Tibial artery (tissue), 4 donors: ENCODE data around the gene VAPA.
A peak's percentile ranks its signal among the peaks of the same experiment; 100 is the strongest.

Source experiments
- DNase-seq, 2 donors: peaks; one replicate each; pipeline ENCODE4 v3.0.0-alpha.2; 2019
- H3K27ac ChIP-seq, 2 donors: fragments of 200-600 bp; sonication (generic) in 1 of 2; 1 replicate in 1 of 2; 2 replicates in 1 of 2; pipeline ENCODE4 v1.5.1; 2018 to 2019; ENCODE audit warnings: mild to moderate bottlenecking in 1 of 2
- H3K27me3 ChIP-seq, 2 donors: fragments of 200-600 bp; sonication (generic) in 1 of 2; one replicate each; pipeline versions ENCODE4 v1.5.1 to v1.6.0; 2016 to 2019
- H3K36me3 ChIP-seq, 3 donors: fragments of 200-600 bp; sonication (generic) in 2 of 3; one replicate each; pipeline ENCODE4 v1.5.1; 2016 to 2019; ENCODE audit warnings: mild to moderate bottlenecking in 2 of 3
- H3K4me1 ChIP-seq, 4 donors: fragments of 200-600 bp; sonication (generic) in 2 of 4; 1 replicate in 3 of 4; 2 replicates in 1 of 4; pipeline ENCODE4 v1.5.1; 2016 to 2019
- H3K4me3 ChIP-seq, 2 donors: fragments of 200-600 bp; sonication (generic) in 1 of 2; 1 replicate in 1 of 2; 2 replicates in 1 of 2; pipeline ENCODE4 v1.5.1; 2018 to 2019; ENCODE audit warnings: mild to moderate bottlenecking in 2 of 2
- H3K9me3 ChIP-seq, 3 donors: fragments of 200-600 bp; sonication (generic) in 1 of 3; one replicate each; pipeline ENCODE4 v1.5.1; 2016 to 2019
- CTCF ChIP-seq, 2 experiments: fragments of 200-600 bp in 1 of 2; fragments of 450-650 bp in 1 of 2; IDR thresholded peaks; one replicate each; pipeline ENCODE4 v1.5.1; 2017 to 2019; ENCODE audit warnings: antibody characterized with exemption in 2 of 2, mild to moderate bottlenecking in 1 of 2, moderate library complexity in 1 of 2
- intact Hi-C: fragments of 100-400 bp; cut with DNase I; formaldehyde crosslinking; loops from one replicate; pipeline ENCODE4 v1.15.0; 2023; ENCODE audit warnings: low total_unique reads

Gene VAPA

GRCh38 chr18:10002280-10002679 is 88.5 kb downstream of the VAPA start:
- no peak overlapping the region for H3K27ac ChIP-seq
- intact Hi-C loops, result loop anchor here (10.0 kb wide), 1 partner anchor 523 kb away; the partner anchor contains the start of gene NAPG
- no peak for TF ChIP-seq CTCF (IDR thresholded peaks at IDR 0.05)

GRCh38 chr18:10003281-10003680 is 89.5 kb downstream of the VAPA start:
- peaks cover 0 to 6% (median 2%) of the 10 kb centered on the region in 4 donors for H3K4me1 ChIP-seq
- H3K36me3 ChIP-seq, result peaks cover 0 to 7% (median 0%) of the 10 kb centered on the region in 3 donors
- no peak overlapping the region for H3K27ac ChIP-seq
- intact Hi-C loops, result loop anchor here (10.0 kb wide), 1 partner anchor 522 kb away; the partner anchor contains the start of gene NAPG
- peaks cover 0 to 2% (median 0%) of the 10 kb centered on the region in 3 donors for H3K9me3 ChIP-seq
- no peaks in the 10 kb centered on the region for H3K27me3 ChIP-seq
- no peak for TF ChIP-seq CTCF (IDR thresholded peaks at IDR 0.05)
- DNase-seq, result no peak
- H3K4me3 ChIP-seq, result no peak overlapping the region

More at GRCh38 chr18:10002280-10002679, 88.5 kb downstream of the VAPA start:
- H3K36me3 ChIP-seq, result peaks cover 0 to 7% (median 0%) of the 10 kb centered on the region in 3 donors
- H3K4me3 ChIP-seq, result no peak overlapping the region
- no peaks in the 10 kb centered on the region for H3K27me3 ChIP-seq
- DNase-seq, result no peak
- H3K9me3 ChIP-seq, result peaks cover 0 to 7% (median 0%) of the 10 kb centered on the region in 3 donors
- peaks cover 0 to 6% (median 2%) of the 10 kb centered on the region in 4 donors for H3K4me1 ChIP-seq

GRCh38 chr18:10003866-10004265 is 90.0 kb downstream of the VAPA start:
- no peak for DNase-seq
- no peak overlapping the region for H3K27ac ChIP-seq
- no peak for TF ChIP-seq CTCF (IDR thresholded peaks at IDR 0.05)
- peaks cover 0 to 7% (median 0%) of the 10 kb centered on the region in 3 donors for H3K36me3 ChIP-seq
- H3K9me3 ChIP-seq, result no peaks in the 10 kb centered on the region
- H3K4me3 ChIP-seq, result no peak overlapping the region
- H3K4me1 ChIP-seq, result peaks cover 0 to 6% (median 2%) of the 10 kb centered on the region in 4 donors
- H3K27me3 ChIP-seq, result no peaks in the 10 kb centered on the region
- intact Hi-C loops, result loop anchor here (10.0 kb wide), 1 partner anchor 521 kb away; the partner anchor contains the start of gene NAPG

- no peak for DNase-seq
- Histone ChIP-seq H3K4me1 (peaks cover 0 to 26% (median 18%) of the 10 kb centered on the region in 4 donors), H3K27ac (peak overlapping the region in 1 of 2 donors; percentile 17), H3K36me3 (no peaks in the 10 kb centered on the region), H3K4me3 (no peak overlapping the region), H3K9me3 (no peaks in the 10 kb centered on the region), H3K27me3 (no peaks in the 10 kb centered on the region)
- TF ChIP-seq CTCF (IDR thresholded peaks at IDR 0.05), result peak; percentile 23 to 38
- intact Hi-C loops, result loop anchor here (10.0 kb wide), 1 partner anchor 518 kb away; the partner anchor contains the start of gene NAPG
These were observed 92.6 kb downstream of the VAPA start for GRCh38 chr18:10006311-10006893.

- TF ChIP-seq CTCF (IDR thresholded peaks at IDR 0.05), result no peak
These were observed 94.3 kb downstream of the VAPA start for GRCh38 chr18:10008006-10008647.

More at GRCh38 chr18:10008006-10008647, 94.3 kb downstream of the VAPA start:
- Histone ChIP-seq H3K9me3 (no peaks in the 10 kb centered on the region), H3K27me3 (no peaks in the 10 kb centered on the region), H3K4me1 (peaks cover 0 to 40% (median 26%) of the 10 kb centered on the region in 4 donors), H3K36me3 (no peaks in the 10 kb centered on the region), H3K4me3 (no peak overlapping the region), H3K27ac (no peak overlapping the region)
- intact Hi-C loops, result loop anchor here (10.0 kb wide), 1 partner anchor 517 kb away; the partner anchor contains the start of gene NAPG
- DNase-seq, result no peak
